ENCODE data around the gene AKAP14.

The AKAP14 gene

GRCh38 chrX:119895843-119896326, at the start of gene AKAP14:
Gene AKAP14 (plus strand): TSS chrX:119895893. CDS start chrX:119903224, 7,331 bp downstream.
- no peaks in the 10 kb centered on the region for H4K20me1 ChIP-seq (ENCODE audit: insufficient read depth, low read length)
- H3F3A ChIP-seq (ENCODE audit: insufficient read depth, low read length): no peaks in the 10 kb centered on the region
- TF ChIP-seq CTCF (IDR thresholded peaks at IDR 0.05; ENCODE audit: low read length) (no peak), EZH2 (IDR thresholded peaks at IDR 0.05; ENCODE audit: borderline replicate concordance, low read length) (no peak)
- no peaks in the 10 kb centered on the region for H3K9me3 ChIP-seq (ENCODE audit: low read length)
- no peaks in the 10 kb centered on the region for H3K4me1 ChIP-seq (ENCODE audit: insufficient read depth, low read length, severe bottlenecking)
- no peak within 1 kb of the TSS for H3K4me2 ChIP-seq (ENCODE audit: low read length)
- no peak within 1 kb of the TSS for H3K9ac ChIP-seq (ENCODE audit: low read length)
- no peak within 1 kb of the TSS for H3K4me3 ChIP-seq (ENCODE audit: low read depth, low read length, poor library complexity, severe bottlenecking)
- no peaks in the 10 kb centered on the region for H3K9me2 ChIP-seq (ENCODE audit: low read depth, low read length)
- H3K79me2 ChIP-seq (ENCODE audit: insufficient read depth, low read length): no peaks in the 10 kb centered on the region
- no peaks in the 10 kb centered on the region for H3K27me3 ChIP-seq (ENCODE audit: insufficient read depth, low read length)
- no peak within 1 kb of the TSS for H3K27ac ChIP-seq (ENCODE audit: low read depth, low read length, poor library complexity, severe bottlenecking)
- no peak within 1 kb of the TSS for H2AFZ ChIP-seq (ENCODE audit: low read length)
- no peaks in the 10 kb centered on the region for H3K36me3 ChIP-seq (ENCODE audit: insufficient read depth, low read length)

- no peak for TF ChIP-seq EZH2 (IDR thresholded peaks at IDR 0.05; ENCODE audit: borderline replicate concordance, low read length)
- TF ChIP-seq CTCF (IDR thresholded peaks at IDR 0.05; ENCODE audit: low read length): no peak
- no peaks in the 10 kb centered on the region for H3K9me3 ChIP-seq (ENCODE audit: low read length)
- peaks cover 26% of the 10 kb centered on the region for H3K36me3 ChIP-seq (ENCODE audit: insufficient read depth, low read length)
- no peak within 1 kb of the TSS for H3K27ac ChIP-seq (ENCODE audit: low read depth, low read length, poor library complexity, severe bottlenecking)
- no peaks in the 10 kb centered on the region for H3K9me2 ChIP-seq (ENCODE audit: low read depth, low read length)
- peak within 1 kb of the TSS; percentile 76 for H3K4me3 ChIP-seq (ENCODE audit: low read depth, low read length, poor library complexity, severe bottlenecking)
- H3K9ac ChIP-seq (ENCODE audit: low read length): peak within 1 kb of the TSS; percentile 86
- H3K4me1 ChIP-seq (ENCODE audit: insufficient read depth, low read length, severe bottlenecking): peaks cover 19% of the 10 kb centered on the region
- no peaks in the 10 kb centered on the region for H3F3A ChIP-seq (ENCODE audit: insufficient read depth, low read length)
- no peaks in the 10 kb centered on the region for H3K27me3 ChIP-seq (ENCODE audit: insufficient read depth, low read length)
- H3K79me2 ChIP-seq (ENCODE audit: insufficient read depth, low read length): peaks cover 9% of the 10 kb centered on the region
- H4K20me1 ChIP-seq (ENCODE audit: insufficient read depth, low read length): no peaks in the 10 kb centered on the region
- peak within 1 kb of the TSS; percentile 100 for H2AFZ ChIP-seq (ENCODE audit: low read length)
- H3K4me2 ChIP-seq (ENCODE audit: low read length): peak within 1 kb of the TSS; percentile 79
Measured at GRCh38 chrX:119852382-119853353, 43.0 kb upstream of the AKAP14 start, which contains the start of gene UPF3B. Gene UPF3B (minus strand): TSS chrX:119852963. CDS start chrX:119852928, 35 bp downstream.

DNA sequence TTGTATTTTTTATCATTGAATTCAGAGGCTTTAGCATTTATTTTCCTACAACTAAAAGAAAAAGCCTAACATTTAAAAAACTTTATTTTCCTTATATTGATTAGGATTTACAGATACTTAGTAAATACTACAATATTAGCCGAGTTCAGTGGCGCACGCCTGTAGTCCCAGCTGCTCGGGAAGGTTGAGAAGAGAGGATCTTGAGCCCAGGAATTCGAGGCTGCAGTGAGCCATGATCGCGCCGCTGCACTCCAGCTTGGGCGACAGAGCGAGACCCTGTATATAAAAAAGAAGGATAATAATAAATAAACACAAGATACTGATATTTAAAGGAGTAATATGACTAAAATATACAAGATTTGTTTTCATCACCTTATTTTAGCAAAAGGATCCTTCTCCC, 42.2 kb upstream of the AKAP14 start:
- H3K79me2 ChIP-seq (ENCODE audit: insufficient read depth, low read length): peaks cover 9% of the 10 kb centered on the region
- H3K9me2 ChIP-seq (ENCODE audit: low read depth, low read length): no peaks in the 10 kb centered on the region
- H2AFZ ChIP-seq (ENCODE audit: low read length): peak overlapping the region; percentile 100
- H3K9ac ChIP-seq (ENCODE audit: low read length): peak overlapping the region; percentile 75
- H3F3A ChIP-seq (ENCODE audit: insufficient read depth, low read length): no peaks in the 10 kb centered on the region
- TF ChIP-seq EZH2 (IDR thresholded peaks at IDR 0.05; ENCODE audit: borderline replicate concordance, low read length): no peak
- TF ChIP-seq CTCF (IDR thresholded peaks at IDR 0.05; ENCODE audit: low read length): no peak
- peaks cover 19% of the 10 kb centered on the region for H3K4me1 ChIP-seq (ENCODE audit: insufficient read depth, low read length, severe bottlenecking)
- H3K27me3 ChIP-seq (ENCODE audit: insufficient read depth, low read length): no peaks in the 10 kb centered on the region
- H4K20me1 ChIP-seq (ENCODE audit: insufficient read depth, low read length): no peaks in the 10 kb centered on the region
- H3K4me3 ChIP-seq (ENCODE audit: low read depth, low read length, poor library complexity, severe bottlenecking): peak overlapping the region; percentile 76
- H3K27ac ChIP-seq (ENCODE audit: low read depth, low read length, poor library complexity, severe bottlenecking): no peak overlapping the region
- H3K36me3 ChIP-seq (ENCODE audit: insufficient read depth, low read length): peaks cover 23% of the 10 kb centered on the region
- no peaks in the 10 kb centered on the region for H3K9me3 ChIP-seq (ENCODE audit: low read length)
- peak overlapping the region; percentile 76 for H3K4me2 ChIP-seq (ENCODE audit: low read length)
